HG03064 (cell line): ENCODE results near the gene SUV39H1.
A peak's percentile ranks its signal among the peaks of the same experiment; 100 is the strongest.
"Not testable (repeated sequence)": the region's sequence is repeated elsewhere in the genome, so short reads cannot be mapped to it uniquely, and the experiment has no call there.

Source experiments
- ATAC-seq: cut with Tn5 transposase; IDR thresholded peaks from one replicate; pipeline ENCODE4 v1.9.1; 2021; ENCODE audit warnings: low read depth; ENCODE audit not compliant: unreplicated experiment

The SUV39H1 gene, protein sequence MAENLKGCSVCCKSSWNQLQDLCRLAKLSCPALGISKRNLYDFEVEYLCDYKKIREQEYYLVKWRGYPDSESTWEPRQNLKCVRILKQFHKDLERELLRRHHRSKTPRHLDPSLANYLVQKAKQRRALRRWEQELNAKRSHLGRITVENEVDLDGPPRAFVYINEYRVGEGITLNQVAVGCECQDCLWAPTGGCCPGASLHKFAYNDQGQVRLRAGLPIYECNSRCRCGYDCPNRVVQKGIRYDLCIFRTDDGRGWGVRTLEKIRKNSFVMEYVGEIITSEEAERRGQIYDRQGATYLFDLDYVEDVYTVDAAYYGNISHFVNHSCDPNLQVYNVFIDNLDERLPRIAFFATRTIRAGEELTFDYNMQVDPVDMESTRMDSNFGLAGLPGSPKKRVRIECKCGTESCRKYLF

DNA sequence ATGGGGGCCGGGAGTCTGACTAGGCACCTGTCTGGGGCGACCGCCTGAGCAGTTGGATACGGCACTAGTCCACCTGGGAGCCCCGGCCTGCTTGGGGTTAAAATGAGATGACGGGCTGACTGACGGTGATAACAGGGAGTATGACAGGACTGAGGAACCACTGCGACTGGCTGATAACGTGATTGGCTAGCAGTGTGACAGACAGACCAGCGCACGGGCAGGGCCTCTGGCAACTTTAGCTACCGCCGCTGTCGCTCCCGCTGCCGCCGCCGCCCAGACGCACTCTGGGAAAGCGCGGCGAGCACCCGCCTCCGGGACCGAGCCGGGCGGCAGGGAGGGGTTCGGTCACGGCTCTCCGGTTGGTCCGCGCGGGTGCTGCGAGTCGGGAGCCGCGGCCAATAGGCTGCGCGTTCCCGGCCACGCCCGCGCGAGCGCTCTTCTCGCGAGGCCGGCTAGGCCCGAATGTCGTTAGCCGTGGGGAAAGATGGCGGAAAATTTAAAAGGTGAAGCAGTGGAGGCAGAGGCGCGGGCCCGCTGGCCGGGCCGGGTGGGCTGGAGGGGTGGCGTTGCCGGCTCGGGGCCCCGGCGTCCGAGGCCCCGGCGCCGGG lies at the start of gene SUV39H1:
Gene SUV39H1 (plus strand): TSS at position 434 of the 608 bp plus-strand sequence. CDS start 51 bp downstream, at position 485.
- peak; percentile 90 for ATAC-seq

DNA sequence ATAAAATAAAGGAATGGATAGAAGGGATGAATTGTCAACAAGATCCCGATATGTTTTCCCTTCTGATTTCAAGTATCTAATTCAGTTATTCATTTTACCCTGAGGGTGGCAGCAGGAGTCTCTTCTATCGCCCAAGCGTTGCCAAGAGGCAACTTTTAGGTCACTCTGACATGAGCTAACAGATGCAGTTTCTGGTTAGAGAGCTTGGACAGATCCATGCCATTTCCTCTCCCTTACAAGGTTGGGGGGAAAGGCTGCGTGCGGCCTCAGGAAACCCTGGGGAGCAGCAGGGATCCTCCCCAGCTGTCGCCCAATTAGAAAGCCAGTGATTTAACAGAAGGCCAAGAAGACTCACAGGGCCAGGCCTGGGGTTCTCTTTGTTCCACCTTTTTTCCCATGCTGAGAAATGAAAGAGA lies 48.2 kb upstream of the SUV39H1 start:
- no peak for ATAC-seq

DNA sequence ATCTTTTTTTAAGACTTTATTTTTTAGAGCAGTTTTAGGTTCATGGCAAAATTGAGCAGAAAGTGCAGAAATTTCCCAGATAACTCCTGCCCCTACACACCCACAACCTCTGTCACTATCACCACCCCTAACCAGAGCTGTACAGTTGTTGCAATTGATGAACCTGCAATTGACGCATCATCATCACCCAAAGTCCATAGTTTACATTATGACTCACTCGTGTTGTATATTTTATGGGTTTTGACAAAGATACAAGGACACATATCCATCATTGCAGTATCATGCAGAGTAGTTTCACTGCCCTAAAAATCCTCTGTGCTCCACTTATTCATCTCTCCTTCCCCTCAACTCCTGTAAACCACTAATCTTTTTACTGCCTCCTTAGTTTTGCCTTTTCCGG lies 47.4 kb upstream of the SUV39H1 start:
- ATAC-seq: no peak

DNA sequence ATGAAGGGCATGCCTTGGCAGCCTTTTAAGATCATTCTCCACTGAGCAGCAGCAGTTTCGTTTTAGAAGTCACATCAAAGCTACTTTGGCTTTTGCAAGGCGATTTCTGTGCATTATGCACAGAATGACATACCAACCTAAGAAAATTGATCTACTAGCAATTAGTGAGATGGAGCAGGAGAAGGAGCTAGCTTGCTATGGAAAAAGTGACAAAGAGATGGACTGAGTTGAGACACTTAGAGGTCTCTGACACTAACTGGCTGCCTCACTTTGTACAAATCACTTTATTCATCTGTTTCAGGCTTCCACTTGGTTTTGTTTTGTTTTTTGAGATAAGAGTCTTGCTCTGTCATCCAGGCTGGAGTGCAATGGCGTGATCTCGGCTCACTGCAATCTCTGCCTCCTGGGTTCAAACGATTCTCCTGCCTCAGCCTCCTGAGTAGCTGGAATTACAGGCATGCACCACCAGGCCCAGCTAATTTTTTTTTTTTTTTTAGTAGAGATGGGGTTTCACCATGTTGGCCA lies 44.4 kb upstream of the SUV39H1 start:
- ATAC-seq: not testable (repeated sequence)

DNA sequence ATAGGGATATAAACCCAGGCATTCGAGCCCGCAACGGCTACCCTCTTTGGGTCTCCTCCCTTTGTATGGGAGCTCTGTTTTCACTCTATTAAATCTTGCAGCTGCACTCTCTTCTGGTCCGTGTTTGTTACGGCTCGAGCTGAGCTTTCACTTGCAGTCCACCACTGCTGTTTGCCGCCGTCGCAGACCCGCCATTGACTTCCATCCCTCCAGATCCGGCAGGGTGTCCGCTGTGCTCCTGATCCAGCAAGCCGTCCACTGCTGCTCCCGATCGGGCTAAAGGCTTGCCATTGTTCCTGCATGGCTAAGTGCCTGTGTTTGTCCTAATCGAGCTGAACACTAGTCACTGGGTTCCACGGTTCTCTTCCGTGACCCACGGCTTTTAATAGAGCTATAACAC lies 41.8 kb upstream of the SUV39H1 start:
- not testable (repeated sequence) for ATAC-seq

DNA sequence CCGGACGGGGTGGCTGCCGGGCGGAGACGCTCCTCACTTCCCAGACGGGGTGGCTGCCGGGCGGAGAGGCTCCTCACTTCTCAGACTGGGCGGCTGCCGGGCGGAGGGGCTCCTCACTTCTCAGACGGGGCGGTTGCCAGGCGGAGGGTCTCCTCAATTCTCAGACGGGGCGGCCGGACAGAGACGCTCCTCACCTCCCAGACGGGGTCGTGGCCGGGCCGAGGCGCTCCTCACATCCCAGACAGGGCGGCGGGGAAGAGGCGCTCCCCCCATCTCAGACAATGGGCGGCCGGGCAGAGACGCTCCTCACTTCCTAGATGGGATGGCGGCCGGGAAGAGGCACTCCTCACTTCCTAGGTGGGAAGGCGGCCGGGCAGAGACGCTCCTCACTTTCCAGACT lies 36.8 kb upstream of the SUV39H1 start:
- ATAC-seq: not testable (repeated sequence)

DNA sequence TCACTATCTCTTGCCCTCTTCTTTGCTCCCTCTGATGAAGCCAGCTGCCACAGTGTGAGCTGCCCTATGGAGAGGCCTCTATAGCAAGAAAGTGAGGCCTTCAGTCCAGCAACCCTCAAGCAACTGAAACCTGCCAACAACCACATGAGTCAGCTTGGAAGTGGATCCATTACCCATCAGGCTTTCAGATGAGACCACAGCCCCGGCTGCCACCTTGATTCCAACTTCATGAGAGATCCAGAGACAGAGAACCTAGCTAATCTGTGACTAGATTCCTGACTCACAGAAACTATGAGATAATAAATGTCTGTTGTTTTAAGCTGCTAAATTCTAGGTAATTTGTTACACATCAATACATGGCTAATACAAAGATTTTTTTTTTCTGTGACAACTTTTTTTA lies 33.3 kb upstream of the SUV39H1 start:
- no peak for ATAC-seq

DNA sequence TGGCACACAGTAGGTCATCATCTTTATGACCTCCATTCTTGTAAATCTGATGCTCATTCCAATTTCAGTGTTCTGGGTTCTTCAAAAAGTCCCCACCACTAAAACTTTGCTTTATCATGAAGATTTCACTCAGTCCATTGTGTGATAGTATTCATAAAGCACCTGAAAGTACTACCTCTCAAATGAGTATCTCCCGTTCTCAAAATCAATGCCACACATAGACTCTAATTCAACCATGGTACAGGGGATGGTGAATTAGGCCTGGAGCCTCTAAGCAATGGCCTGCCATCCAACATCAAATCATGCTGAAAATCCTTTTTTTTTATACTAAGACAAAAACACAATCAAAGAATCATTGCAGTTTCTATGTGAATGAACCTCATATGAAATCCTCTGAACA lies 32.4 kb upstream of the SUV39H1 start:
- ATAC-seq: no peak

DNA sequence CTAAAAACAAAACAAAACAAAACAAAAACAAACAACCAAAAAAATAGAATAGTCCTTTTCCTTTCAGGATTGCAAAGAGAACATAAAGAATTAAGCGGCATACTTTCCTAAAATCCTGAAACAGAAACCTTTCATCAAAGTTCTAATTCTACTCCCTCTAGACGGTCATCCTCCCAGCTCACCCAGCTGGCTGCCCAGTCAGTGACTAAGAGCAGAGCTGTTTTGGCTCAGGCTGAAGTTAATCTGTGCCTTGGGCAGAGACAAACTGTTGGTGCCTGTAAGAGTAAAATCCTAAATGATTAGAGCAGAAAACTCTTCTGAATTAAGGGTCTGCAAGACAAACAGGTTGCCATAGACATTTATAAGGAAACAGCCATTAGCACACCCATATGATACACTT lies 30.5 kb upstream of the SUV39H1 start:
- no peak for ATAC-seq

DNA sequence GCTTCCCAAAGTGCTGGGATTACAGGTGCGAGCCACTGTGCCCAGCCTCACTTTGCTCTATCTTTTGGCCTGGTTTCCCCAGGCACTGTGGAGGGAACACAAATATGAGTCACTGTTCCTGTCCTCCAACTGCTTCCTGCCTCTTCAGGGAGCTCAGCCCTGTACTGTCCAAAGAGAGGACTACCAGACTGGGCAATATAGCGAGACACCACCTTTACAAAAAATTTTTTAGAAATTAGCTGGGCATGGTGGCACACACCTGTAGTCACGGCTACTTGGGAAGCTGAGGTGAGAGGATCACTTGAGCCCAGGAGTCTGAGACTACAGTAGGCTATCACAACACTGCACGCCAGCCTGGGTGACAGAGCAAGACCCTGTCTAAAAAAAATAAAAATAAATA lies 29.9 kb upstream of the SUV39H1 start:
- ATAC-seq: no peak

DNA sequence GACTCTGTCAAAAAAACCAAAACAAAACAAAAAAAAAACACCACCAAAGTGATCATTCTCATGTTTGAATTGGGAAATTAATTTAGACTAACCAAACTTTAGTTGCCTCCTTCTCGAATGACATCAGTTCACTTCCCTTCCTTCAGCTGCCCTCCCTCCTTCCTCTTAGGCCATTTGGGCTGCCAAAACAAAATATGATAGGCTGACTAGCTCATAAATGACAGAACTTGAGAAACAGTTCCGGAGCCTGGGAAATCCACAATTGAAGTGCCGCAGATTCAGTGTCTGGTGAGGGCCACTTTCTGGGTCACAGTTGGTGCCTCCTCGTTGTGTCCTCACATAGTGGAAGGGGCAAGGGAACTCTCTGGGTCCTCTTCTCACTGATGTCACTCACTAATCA lies 29.0 kb upstream of the SUV39H1 start:
- ATAC-seq: no peak

DNA sequence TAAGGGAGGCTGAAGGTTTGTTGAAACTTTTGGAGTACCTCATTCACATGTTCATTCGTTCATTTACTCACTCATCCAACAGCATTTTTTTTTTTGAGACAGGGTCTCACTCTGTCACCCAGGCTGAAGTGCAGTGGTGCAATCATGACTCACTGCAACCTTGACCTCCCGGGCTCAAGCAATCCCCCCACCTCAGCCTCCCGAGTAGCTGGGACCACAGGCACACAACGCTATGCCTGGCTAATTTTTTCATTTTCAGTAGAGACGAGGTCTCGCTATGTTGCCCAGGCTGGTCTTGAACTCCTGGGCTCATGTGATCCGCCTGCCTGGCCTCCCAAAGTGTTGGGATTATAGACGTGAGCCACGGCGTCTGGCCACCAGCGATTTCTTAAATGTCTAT lies 28.3 kb upstream of the SUV39H1 start:
- not testable (repeated sequence) for ATAC-seq

DNA sequence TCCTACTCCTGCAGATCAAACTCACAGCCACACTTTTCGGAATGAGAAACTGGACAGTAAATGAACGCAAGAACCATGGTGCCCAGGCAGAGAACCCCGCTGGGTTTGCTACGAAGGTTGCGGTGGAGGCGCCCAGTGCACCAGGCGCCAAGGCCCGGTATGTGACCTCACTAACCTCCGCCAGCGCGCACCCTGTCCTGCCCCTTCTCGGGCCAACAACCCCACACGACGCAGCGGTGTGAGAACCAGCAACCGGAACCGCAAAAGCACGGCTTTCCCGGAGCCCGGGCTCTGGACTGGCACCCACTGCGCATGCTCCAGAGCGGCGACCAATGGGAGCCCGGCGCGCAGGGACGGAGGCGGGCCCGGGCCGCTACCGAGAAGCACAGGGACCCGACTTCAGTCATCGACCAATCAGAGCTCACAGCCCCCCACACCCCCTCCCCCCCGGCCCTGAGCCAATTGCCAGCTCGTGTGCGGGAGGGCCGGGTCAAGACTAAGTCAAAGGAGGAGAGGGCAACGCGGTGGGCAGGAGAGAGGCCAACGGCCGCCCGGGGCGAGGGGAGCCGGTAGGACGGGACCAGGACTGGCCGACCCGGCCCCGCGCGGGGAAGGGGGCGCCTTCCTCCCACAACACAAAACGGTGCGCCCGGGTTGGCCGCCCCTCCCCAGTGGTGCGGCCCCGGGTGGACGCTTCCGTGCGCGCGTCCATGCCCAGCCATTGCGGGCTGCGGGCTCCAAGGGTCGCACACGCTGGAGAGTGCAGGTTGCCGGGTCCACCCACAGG lies 20.2 kb upstream of the SUV39H1 start:
- peak; percentile 81 for ATAC-seq

DNA sequence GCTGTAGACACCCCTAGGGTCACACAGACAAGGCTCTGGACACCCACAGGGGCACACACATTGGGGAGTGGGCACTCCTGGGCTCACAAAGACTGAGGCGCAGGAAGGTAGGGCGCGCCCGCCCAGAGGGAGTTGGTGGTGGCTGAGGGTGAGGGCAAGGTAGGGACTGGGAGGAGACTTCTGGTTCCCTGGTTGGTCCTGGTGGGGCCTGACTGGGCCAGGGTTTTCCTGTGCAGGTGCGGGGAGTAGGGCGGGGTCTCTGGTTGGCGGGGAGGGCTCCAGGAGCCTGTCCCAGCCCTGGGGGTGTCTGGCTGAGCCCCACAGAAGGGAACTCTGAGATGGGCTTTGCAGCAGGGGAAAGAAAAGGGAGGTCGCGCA lies 19.7 kb upstream of the SUV39H1 start:
- ATAC-seq: no peak

DNA sequence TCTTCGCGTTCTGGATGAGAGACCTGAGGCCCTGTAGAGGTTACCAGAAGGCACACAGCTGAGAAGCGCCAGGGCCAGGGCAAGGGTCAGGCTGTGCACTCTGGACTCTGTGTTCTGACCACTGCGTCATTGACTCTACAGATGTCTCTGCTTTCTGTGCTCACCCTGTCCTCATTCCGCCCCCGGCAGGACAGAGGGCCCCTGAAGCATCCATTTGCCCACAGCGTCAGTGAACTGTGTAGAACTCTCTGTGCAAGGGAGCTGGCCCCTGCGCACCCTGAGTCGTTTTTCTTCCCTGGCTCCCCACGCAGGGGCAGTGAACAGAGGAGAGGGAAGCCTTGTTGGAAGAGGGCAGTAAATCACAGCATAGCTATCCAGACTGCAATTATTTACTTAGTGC lies 19.0 kb upstream of the SUV39H1 start:
- ATAC-seq: no peak

DNA sequence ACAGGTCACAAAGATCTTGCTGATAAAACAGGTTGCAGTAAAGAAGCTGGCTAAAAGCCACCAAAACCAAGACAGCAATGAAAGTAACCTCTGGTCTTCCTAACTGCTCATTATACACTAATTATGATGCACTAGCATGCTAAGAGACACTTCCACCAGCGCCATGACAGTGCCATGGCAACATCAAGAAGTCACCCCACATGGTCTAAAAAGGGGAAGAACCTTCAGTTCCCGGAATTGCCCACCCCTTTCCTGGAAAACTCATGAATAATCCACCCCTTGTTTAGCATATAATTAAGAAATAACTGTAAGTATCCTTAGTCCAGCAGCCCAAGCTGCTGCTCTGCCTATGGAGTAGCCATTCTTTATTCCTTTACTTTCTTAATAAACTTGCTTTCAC lies 16.1 kb upstream of the SUV39H1 start:
- ATAC-seq: not testable (repeated sequence)

DNA sequence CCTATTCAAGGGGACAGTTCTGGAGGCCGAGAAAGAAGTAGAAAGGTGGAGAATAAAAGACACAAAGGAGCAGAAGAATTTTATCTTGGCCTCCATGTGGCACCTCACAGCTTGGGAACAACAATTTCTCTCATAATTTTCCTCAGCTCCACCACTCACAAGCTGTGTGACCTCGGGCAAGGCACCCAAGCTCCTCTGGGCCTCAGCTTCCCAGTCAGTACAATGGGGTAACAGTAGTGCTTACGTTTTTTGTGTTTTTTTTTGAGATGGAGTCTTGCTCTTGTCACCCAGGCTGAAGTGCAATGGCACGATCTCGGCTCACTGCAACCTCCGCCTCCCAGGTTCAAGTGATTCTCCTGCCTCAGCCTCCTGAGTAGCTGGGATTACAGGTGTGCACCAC lies 15.6 kb upstream of the SUV39H1 start:
- not testable (repeated sequence) for ATAC-seq

DNA sequence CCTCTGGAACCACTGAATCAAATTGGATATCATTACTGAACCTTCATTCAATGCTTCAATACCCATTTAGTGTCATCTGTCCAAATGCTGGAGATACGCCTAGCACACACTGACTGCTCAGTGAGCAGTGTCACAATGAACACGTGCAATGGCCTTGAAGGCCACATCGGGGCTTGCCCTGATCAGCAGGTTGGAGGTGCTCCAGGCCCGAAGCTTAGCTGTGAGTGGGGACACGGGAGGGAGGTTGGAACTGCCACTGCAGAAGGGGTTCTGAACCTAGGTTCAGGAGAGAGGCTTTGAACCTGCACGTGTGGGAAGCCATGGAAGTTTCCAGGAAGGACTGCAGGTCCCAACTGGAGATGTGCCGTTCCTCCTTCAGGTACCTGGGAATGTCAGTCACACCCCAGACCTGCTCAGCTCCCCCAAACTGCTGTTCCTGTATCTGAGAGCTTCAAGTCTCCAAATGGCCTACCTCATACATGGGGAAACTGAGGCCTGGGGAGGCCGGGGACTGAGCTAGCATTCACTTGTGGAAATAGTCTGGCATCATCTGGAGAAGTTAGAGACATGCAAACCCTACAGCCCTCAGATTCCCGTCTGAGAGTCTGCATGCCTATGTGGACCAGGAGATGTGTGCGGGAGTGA lies 14.9 kb upstream of the SUV39H1 start:
- ATAC-seq: no peak

DNA sequence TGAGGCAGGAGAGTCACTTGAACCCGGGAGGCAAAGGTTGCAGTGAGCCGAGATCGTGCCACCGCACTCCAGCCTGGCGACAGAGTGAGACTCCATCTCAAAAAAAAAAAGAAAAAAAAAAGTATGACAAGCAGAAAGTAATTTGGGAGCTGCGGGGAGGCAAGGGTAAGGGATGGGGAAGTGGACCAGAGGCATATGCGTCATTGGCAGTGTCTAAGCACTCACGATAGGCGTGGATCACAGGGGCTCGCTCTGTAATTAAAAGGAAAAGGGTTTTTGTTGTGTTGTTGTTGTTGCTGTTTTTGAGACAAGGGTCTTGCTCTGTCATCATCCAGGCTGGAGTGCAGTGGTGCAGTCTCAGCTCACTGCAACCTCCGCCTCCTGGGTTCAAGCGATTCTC lies 13.7 kb upstream of the SUV39H1 start:
- not testable (repeated sequence) for ATAC-seq

DNA sequence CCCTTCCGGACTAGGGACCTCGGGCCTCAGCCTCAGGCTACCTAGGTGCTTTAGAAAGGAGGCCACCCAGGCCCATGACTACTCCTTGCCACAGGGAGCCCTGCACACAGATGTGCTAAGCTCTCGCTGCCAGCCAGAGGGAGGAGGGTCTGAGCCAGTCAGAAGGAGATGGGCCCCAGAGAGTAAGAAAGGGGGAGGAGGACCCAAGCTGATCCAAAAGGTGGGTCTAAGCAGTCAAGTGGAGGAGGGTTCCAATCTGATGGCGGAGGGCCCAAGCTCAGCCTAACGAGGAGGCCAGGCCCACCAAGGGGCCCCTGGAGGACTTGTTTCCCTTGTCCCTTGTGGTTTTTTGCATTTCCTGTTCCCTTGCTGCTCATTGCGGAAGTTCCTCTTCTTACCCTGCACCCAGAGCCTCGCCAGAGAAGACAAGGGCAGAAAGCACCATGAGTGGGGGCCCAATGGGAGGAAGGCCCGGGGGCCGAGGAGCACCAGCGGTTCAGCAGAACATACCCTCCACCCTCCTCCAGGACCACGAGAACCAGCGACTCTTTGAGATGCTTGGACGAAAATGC lies 13.0 kb upstream of the SUV39H1 start, which contains the start of gene WAS:
Gene WAS (plus strand): TSS at position 389 of the 572 bp plus-strand sequence. CDS start 55 bp downstream, at position 444.
- ATAC-seq: peak; percentile 85
